ENCODE data around the gene NACC1.

DNA sequence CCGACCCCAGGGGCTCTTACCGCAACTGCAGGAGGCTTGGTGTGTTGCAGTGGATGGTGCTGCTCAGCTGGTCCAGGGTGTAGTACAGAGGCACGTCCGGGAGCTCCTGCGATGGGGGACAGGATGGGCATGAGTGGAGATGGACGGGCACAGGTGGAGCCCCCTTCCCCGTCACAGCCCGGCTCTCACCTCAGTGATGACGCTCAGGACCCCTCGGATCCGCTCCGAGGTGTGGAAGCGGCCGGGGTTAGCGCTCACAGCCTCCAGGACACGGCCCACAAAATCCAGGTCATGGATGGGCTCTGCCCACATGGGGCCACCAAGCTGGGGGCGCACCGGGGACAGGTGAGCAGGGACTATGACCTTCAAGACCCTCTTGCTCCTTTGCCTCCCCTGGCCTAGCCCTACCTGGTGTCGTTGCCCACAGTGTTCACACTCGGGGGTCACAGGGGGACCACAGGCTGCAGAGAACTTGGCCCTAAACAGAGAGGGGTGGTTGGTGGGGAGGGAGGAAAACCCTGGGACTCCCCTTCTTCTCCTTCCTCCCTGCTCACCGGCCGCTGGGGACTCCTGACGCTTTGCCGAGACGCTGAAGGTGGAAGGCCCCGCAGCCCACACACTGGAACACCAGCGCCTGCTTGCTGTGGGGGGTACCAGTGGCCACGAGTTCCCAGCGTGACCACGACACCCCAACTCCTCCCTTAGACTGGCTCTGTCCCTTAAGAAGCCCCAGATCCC is 8.5 kb upstream of the NACC1 start:
- TF ChIP-seq CTCF (conservative IDR thresholded peaks at IDR 0.05; ENCODE audit: low read length) (no peak), EZH2phosphoT487 (IDR thresholded peaks at IDR 0.05; ENCODE audit: borderline replicate concordance) (no peak)

Measured in Loucy (cell line).